HUES6 (cell line): Measurements from ENCODE around the gene GLIS2.
A peak's percentile ranks its signal among the peaks of the same experiment; 100 is the strongest.

Experiments used
- H3K27ac ChIP-seq: 2 replicates; pipeline ENCODE4 v1.7.0; 2013; ENCODE audit warnings: low read depth, mild to moderate bottlenecking, low read length, inconsistent platforms
- H3K27me3 ChIP-seq: 2 replicates; pipeline ENCODE4 v1.6.1; 2013; ENCODE audit warnings: low read length; ENCODE audit not compliant: control insufficient read depth, insufficient read depth
- H3K36me3 ChIP-seq: 2 replicates; pipeline ENCODE4 v1.6.1; 2013; ENCODE audit warnings: low read length; ENCODE audit not compliant: control insufficient read depth, insufficient read depth
- H3K4me1 ChIP-seq: 2 replicates; pipeline ENCODE4 v1.6.1; 2013; ENCODE audit warnings: low read length; ENCODE audit not compliant: control insufficient read depth, insufficient read depth
- H3K4me3 ChIP-seq: 2 replicates; pipeline ENCODE4 v1.5.1; 2013; ENCODE audit warnings: low read depth, low read length
- H3K9ac ChIP-seq: one replicate; pipeline ENCODE4 v1.6.1; 2013; ENCODE audit warnings: mild to moderate bottlenecking, low read length
- H3K9me3 ChIP-seq: 2 replicates; pipeline ENCODE4 v1.6.1; 2013; ENCODE audit warnings: low read depth, low read length; ENCODE audit not compliant: control insufficient read depth, insufficient read depth

Gene GLIS2

DNA sequence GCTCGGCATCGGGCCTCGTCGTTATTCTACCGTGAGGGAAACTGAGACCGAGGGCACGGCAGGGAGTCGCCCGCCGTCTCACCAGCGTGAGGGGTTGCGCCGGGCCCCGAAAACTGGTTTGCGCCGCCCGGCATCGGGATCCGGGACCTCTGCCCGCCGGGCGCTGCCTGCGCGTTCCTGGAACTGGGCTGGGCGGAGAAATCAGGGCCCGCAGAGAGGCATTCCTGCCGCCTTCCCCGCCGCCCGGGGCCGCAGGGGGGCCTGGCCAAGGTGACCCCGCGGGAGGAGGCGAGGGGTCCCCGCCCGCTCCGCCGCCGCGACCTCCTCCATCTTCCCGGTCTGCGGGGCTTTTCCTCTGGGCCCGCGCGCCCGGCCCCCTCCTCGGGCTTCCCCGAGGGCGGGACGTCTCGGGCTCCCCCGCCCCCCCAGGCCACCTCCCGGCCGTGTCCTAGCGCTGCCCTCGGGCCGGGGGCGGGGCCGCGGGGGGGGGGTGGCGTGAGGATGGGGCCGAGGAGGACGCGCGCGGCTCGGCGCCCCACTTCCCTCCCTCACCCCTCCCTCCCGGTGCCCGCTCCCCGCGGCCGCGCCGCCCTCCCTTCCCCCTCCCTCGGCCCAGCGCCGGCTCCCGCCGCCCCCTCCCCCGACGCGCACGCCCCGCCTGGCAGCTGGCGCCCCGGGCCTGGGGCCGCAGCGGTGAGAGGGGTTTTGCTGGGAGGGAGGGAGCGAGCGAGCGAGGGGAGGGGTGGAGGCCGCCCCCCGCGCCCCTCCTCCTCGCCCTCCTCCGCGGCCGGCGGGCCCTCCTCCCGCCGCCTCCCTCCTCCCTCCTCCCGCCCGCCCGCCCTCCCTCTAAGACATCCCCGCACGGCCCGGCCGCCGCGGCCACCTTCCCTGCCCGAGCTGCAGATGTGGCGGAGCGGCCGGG, at the start of gene GLIS2:
Gene GLIS2 (plus strand): TSS at position 882 of the 922 bp plus-strand sequence. CDS start 16,214 bp downstream, outside the sequence.
- H3K27me3 ChIP-seq = peaks cover 14% of the 10 kb centered on the region
- H3K9ac ChIP-seq = peak within 1 kb of the TSS; percentile 62
- peak within 1 kb of the TSS; percentile 77 for H3K4me3 ChIP-seq
- peaks cover 43% of the 10 kb centered on the region for H3K4me1 ChIP-seq
- H3K36me3 ChIP-seq = no peaks in the 10 kb centered on the region
- H3K9me3 ChIP-seq = no peaks in the 10 kb centered on the region
- peak within 1 kb of the TSS; percentile 64; the same call in 1 of the 2 replicates for H3K27ac ChIP-seq

DNA sequence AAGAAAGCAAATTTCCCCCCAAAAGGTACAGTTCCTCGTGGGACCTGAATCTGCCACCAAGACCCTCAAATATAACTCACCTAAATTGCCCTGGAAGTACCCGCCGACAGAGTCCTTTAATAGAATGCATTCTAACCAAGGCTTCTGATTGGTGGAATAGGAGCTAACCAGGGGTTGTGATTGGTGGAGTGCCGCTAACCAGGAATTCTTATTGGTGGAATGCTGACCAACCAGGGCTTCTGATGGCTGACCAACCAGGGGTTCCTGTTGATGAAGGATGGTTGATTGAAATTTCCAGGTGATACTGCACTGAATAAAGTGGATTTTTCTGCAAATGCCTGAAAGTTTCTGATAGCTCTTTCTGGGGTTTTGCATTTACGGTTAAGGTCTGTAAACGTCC, 49.5 kb upstream of the GLIS2 start:
- H3K4me3 ChIP-seq = no peak overlapping the region
- no peaks in the 10 kb centered on the region for H3K9me3 ChIP-seq
- H3K27me3 ChIP-seq = no peaks in the 10 kb centered on the region
- H3K27ac ChIP-seq = no peak overlapping the region
- H3K36me3 ChIP-seq = peaks cover 13% of the 10 kb centered on the region
- peaks cover 25% of the 10 kb centered on the region for H3K4me1 ChIP-seq
- H3K9ac ChIP-seq = no peak overlapping the region

DNA sequence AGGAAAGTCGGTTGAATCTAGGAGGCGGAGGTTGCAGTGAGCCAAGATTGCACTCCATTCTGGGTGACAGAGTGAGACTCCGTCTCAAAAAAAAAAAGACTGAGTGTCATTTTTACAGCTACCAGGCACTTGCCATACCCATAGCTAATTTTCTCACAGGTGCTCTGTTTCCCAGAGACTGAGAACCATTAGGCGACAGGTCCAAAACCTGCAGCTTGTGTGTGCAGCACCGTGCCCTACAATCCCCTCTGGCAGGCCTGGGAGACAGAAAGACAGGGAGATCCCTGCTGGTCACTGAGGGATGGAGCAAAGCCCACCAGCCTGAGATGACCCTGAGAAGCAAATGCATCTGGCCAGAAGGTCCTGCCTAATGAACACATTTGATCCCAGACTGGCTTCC, 45.8 kb upstream of the GLIS2 start:
- no peak overlapping the region for H3K4me3 ChIP-seq
- no peak overlapping the region for H3K27ac ChIP-seq
- peaks cover 9% of the 10 kb centered on the region for H3K4me1 ChIP-seq

DNA sequence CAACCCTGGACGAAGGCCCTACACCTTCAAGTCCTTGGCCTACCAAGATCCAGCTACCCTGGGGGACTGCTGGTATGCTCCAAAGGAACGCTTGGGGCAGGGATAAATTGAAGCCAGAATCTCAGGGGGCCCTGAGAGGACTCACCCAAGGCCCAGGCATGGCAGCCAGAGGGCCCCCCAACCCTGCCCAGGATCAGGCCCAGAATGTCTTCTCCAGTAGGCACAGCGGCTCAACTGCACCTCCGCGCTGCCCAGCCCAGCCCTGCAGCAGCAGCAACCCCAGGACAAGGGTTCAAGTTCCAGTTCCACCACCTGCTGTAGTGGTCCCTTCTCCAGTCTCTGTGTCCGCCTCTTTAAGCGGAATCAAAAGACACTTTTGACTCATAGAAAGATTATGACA, 45.3 kb upstream of the GLIS2 start:
- Histone ChIP-seq H3K9ac (no peak overlapping the region), H3K9me3 (no peaks in the 10 kb centered on the region), H3K27ac (peak overlapping the region; percentile 98; the same call in 1 of the 2 replicates), H3K4me3 (peak overlapping the region; percentile 72), H3K27me3 (no peaks in the 10 kb centered on the region), H3K36me3 (no peaks in the 10 kb centered on the region), H3K4me1 (peaks cover 9% of the 10 kb centered on the region)

More for the DNA sequence above, 45.8 kb upstream of the GLIS2 start:
- Histone ChIP-seq H3K9me3 (no peaks in the 10 kb centered on the region), H3K36me3 (no peaks in the 10 kb centered on the region), H3K9ac (no peak overlapping the region), H3K27me3 (no peaks in the 10 kb centered on the region)

DNA sequence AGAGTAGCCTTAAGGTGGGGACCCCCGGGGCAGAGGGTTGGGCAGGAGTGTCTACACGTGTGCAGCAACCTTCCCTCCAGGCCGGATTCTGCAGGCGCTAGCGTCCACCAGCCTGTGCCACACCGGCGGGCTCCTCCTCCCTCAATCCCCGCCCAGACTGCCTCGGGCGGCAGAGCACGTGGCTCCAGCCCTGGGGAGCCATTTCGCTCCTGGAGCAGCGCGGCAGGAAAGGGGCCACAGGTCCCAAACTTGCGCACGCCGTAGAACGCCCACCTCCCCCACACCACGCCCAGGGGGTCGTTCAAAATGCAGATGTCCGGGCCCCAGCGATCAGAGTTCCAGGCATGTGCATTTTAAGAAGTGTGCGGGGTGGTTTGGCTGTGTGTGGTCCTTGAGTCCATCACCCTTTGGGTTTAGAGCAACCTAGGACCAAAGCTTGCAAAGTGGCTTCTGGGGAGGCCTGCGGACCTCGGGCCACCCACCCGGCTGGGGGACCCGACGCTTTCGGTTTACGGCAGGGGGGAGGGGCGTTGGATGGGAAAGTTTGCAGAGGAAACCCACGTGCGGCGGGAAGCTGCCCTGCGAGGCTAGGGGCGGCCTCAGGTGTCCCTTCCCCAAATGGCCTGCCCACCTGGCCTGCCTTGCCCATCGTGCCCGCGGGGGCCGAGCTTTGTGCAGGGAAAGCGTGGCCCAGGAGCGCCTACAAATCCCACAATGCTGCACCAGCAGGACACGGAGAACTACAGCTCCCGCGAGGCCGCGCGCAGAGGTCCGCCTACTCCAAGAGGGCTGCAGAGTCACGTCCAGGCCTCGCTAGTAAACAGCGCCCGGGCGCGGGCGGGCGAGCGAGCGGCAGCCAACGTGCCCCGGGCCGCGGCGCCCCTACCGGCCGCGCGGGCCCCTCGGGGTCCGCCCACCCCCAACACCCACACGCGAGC, 44.4 kb upstream of the GLIS2 start:
- peak overlapping the region; percentile 98 for H3K9ac ChIP-seq
- H3K27ac ChIP-seq = peak overlapping the region; percentile 98
- peaks cover 9% of the 10 kb centered on the region for H3K4me1 ChIP-seq
- H3K4me3 ChIP-seq = peak overlapping the region; percentile 72
- H3K9me3 ChIP-seq = no peaks in the 10 kb centered on the region
- H3K27me3 ChIP-seq = no peaks in the 10 kb centered on the region
- H3K36me3 ChIP-seq = no peaks in the 10 kb centered on the region

DNA sequence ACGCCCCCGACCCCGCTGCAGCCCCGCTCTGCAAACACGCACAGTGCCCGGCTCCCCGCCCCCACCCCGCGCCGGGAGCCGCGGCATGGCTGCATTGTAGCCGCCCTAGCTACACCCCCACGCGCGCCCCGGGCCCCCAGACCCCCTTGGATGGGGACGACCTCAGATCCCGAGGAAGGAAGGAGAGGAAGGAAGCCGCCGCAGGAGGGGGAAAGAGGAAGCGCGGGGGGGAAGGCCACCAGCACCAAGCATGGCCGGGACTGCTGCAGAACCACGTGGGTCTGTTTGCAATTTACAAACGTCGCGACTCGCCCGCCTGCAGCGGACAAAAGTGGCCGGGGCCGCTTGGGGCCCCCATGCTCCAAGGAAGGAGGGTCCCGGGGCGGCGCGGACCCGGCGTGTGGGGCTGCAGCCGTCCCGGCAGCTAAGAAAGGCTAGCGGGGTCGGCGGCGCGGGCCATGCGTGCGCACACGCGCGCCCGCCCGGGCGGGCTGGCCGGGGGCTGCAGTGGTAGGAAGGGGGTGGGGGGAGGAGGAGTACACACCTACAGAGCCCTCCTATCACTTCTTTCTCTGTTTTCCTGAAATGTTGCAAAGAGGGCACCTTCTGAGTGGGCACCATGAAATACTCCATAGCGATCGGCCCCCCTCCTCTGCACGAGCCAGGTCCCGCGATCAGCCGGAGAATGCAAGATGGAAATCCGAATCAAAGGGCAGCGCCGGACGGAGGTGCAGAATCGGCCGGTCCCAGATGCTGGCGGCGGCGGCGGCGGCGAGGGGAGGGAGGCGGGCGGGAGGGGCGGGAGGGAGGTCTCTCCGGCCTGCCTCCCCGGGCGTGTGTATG, 43.5 kb upstream of the GLIS2 start:
- H3K4me3 ChIP-seq = peak overlapping the region; percentile 72
- no peaks in the 10 kb centered on the region for H3K27me3 ChIP-seq
- peak overlapping the region; percentile 93 for H3K27ac ChIP-seq
- H3K9me3 ChIP-seq = no peaks in the 10 kb centered on the region
- H3K4me1 ChIP-seq = peaks cover 9% of the 10 kb centered on the region
- H3K36me3 ChIP-seq = no peaks in the 10 kb centered on the region
- peak overlapping the region; percentile 98 for H3K9ac ChIP-seq

DNA sequence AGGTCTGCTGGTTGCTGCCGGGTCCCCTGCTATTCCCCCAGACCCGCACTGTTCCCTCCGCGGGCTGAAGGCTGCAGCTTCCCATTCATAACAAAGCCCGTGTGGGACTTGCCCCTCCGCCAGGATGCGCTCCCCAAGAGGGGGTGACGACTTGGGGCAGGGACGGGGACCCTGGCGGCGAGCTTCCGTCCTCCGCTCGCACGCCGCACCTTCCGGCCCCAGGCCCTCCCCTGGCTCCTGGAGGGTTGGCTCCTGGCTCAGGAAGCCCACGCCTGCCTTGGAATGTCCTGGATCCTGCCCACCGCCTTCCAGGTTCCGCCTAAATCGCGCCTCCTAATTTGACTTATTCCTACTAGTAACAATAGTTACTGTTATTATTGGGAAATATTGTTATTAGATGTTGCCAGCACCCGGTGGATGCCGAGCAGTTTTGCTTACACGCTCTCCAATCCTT, 42.0 kb upstream of the GLIS2 start:
- Histone ChIP-seq H3K9ac (peak overlapping the region; percentile 98), H3K36me3 (no peaks in the 10 kb centered on the region), H3K4me1 (peaks cover 9% of the 10 kb centered on the region), H3K27me3 (no peaks in the 10 kb centered on the region), H3K4me3 (peak overlapping the region; percentile 72), H3K9me3 (no peaks in the 10 kb centered on the region), H3K27ac (peak overlapping the region; percentile 80)

DNA sequence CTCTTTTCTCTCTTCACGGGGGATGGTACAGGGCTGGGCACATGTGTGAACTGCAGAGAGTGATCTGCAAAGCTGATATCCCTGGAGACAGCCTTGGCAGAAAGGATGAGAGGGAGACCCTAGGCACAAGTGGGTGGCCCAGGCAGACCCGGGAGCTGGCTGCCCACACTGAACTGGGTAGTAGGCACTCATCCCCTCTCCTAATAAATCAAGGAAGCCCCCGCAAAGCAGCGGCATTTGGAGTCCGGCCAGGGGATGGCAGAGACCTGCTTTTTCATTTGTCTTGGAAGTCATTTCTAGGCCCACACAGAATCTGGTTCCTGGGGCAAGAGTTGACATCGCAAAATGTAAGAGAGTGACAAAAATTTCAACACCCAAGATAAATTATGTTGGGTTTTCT, 40.0 kb upstream of the GLIS2 start:
- no peak overlapping the region for H3K4me3 ChIP-seq
- peaks cover 2% of the 10 kb centered on the region; the same call in 1 of the 2 replicates for H3K4me1 ChIP-seq
- no peak overlapping the region for H3K9ac ChIP-seq
- H3K9me3 ChIP-seq = peaks cover 6% of the 10 kb centered on the region
- H3K27ac ChIP-seq = no peak overlapping the region
- no peaks in the 10 kb centered on the region for H3K27me3 ChIP-seq
- H3K36me3 ChIP-seq = no peaks in the 10 kb centered on the region

DNA sequence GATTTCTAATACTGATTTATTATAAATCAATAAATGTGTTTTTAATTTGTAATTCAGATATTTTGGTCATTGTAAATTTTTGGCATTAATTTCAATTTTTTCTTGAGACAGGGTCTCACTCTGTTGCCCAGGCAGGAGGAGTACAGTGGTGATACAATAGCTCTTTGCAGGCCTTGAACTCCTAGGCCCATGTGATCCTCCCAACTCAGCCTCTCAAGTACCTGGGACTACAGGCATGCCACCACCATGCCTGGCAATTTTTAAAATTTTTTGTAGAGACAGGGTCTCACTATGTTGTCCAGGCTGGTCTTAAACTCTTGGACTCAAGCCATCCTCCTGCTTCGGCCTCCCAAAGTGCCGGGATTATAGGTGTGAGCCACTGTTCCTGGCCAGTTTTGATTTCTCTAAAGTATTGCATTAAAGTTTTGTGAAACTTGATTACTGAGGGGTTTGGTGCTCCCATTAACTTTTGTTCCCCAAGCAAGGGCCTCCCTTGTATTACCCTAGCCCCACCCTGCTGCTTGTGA, 37.8 kb upstream of the GLIS2 start:
- Histone ChIP-seq H3K4me1 (no peaks in the 10 kb centered on the region), H3K9me3 (peaks cover 14% of the 10 kb centered on the region), H3K27ac (no peak overlapping the region), H3K27me3 (no peaks in the 10 kb centered on the region), H3K36me3 (no peaks in the 10 kb centered on the region), H3K9ac (no peak overlapping the region), H3K4me3 (no peak overlapping the region)

DNA sequence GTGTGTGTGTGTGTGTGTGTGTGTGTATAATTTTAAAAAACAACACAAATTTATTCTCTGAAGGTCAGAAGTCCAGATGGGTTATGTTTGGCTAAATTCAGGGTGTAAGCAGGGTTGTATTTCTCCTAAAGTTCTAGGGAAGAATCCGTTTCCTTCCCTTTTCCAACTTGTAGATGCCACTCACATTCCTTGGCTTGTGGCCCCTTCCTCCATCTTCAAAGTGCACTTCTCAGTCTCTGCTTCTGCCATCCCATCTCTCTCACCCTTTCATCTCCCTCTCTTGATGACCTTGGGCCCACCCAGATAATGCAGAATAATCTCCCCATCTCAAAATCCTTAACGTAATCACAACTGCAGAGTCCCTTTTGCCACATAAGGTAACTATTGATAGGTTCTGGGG, 35.2 kb upstream of the GLIS2 start:
- H3K27me3 ChIP-seq = no peaks in the 10 kb centered on the region
- H3K9me3 ChIP-seq = peaks cover 14% of the 10 kb centered on the region
- H3K27ac ChIP-seq = no peak overlapping the region
- no peak overlapping the region for H3K4me3 ChIP-seq
- no peaks in the 10 kb centered on the region; the same call in 1 of the 2 replicates for H3K4me1 ChIP-seq
- H3K36me3 ChIP-seq = no peaks in the 10 kb centered on the region
- no peak overlapping the region for H3K9ac ChIP-seq
